ENCODE data around the gene F12. TPM values are rescaled to one million over a fixed set of nuclear protein-coding genes. Genes with fewer than 3 reads are reported as not detected.
"Not testable (repeated sequence)": the region's sequence is repeated elsewhere in the genome, so short reads cannot be mapped to it uniquely, and the experiment has no call there.

The F12 gene
- total RNA-seq, 1 donor from 2014 or later: 0.69 TPM

DNA sequence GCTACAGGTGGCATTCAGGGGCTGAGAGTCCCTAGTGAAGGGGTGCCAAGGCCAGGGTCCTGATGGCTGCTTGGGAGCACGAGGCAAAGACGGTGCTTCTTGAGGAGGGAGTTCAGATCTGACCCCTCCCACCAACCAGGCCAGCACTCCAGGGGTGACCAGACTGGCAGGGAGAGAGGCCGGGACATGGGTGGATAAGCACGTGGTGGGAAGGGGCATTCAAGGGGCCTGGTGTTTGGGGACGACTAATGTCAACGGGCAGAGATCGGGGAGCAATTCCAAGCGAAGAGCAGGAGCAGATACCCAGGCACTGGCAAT is 47.1 kb downstream of the F12 start:
- TF ChIP-seq CTCF (IDR thresholded peaks at IDR 0.05): no peak
- H3K36me3 ChIP-seq: no peaks in the 10 kb centered on the region
- no peaks in the 10 kb centered on the region for H3K9me3 ChIP-seq
- H3K27ac ChIP-seq: peak overlapping the region; percentile 17
- H3K4me3 ChIP-seq: no peak overlapping the region
- ATAC-seq: no peak
- H3K4me1 ChIP-seq: peaks cover 35% of the 10 kb centered on the region
- DNase-seq: no peak
- intact Hi-C loops (cut with DNase I): no loop called here
- no peaks in the 10 kb centered on the region for H3K27me3 ChIP-seq

DNA sequence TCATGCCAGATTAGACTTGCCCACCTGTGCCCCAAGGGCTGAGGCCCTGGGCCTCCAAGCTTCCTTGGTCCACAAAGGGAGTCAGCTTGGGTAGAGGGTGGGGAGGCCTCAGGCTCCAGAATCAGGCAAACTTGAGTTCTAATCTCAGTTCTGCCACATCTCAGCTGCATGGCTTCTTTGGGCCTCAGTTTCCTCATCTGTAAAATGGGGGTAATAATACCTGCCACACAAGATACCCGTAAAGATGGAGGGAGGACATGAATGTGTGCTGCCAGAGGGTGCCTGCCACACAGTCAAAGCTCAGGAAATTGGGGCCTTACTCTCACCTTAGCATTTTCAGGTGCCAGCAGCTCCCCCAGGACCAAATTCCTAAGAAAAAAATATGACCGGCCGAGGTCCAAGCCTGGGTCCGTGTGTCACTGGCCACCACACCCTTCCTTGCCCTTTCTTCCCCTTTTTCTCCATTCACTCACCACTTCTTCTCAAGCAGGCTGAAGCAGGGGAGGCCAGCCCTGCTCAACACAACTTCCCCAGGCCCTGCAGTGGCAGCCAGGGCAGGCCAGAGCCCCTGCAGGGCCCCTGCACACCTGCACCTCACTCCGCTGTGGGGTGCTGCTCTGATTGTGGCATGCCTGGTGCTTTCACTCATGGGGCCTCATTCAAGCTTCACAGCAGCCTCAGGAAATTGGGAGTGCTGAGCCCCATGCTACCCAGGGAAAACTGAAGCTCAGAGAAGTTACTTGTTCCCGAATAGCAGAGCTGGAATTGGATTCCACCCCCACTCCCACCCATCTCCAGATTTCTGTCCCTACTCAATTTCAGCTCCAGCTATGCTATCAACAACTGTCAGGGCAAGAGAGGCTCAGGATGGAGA is 47.7 kb downstream of the F12 start:
- no peaks in the 10 kb centered on the region for H3K9me3 ChIP-seq
- H3K27ac ChIP-seq: peak overlapping the region; percentile 17
- peak; percentile 29 for ATAC-seq
- DNase-seq: no peak
- H3K4me1 ChIP-seq: peaks cover 35% of the 10 kb centered on the region
- intact Hi-C loops (cut with DNase I): no loop called here
- no peak overlapping the region for H3K4me3 ChIP-seq
- H3K36me3 ChIP-seq: no peaks in the 10 kb centered on the region
- no peak for TF ChIP-seq CTCF (IDR thresholded peaks at IDR 0.05)
- no peaks in the 10 kb centered on the region for H3K27me3 ChIP-seq

DNA sequence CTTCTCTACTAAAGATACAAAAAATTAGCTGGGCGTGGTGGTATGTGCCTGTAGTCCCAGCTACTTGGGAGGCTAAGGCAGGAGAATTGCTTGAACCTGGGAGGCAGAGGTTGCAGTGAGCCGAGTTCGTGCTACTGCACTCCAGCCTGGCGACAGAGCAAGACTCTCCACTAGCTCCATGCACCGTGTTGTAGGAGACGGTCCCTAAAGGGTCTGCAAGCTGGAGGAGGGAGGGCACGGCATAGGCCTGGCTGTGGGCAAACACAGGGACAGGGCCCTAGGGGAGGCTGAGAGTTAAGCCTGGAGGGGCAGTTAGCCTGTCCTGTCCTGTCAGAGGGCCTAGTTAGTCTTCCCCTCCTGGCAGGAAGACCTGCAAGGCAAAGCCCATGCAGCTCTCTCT is 48.6 kb downstream of the F12 start:
- DNase-seq; H3K9me3 ChIP-seq; intact Hi-C loops (cut with DNase I); H3K27me3 ChIP-seq; H3K36me3 ChIP-seq; H3K27ac ChIP-seq; ATAC-seq; H3K4me3 ChIP-seq: not testable (repeated sequence)
- H3K4me1 ChIP-seq: peaks cover 30% of the 10 kb centered on the region

GRCh38 chr5:177359860-177360259 is 49.5 kb downstream of the F12 start:
- Histone ChIP-seq H3K4me1 (peaks cover 30% of the 10 kb centered on the region), H3K9me3 (no peaks in the 10 kb centered on the region)
- TF ChIP-seq CTCF (IDR thresholded peaks at IDR 0.05): no peak

GRCh38 chr5:177359451-177359851 is 49.9 kb downstream of the F12 start:
- H3K4me1 ChIP-seq: peaks cover 30% of the 10 kb centered on the region
- ATAC-seq: no peak
- H3K27me3 ChIP-seq: no peaks in the 10 kb centered on the region
- DNase-seq: no peak
- intact Hi-C loops (cut with DNase I): no loop called here
- H3K9me3 ChIP-seq: no peaks in the 10 kb centered on the region
- no peak overlapping the region for H3K27ac ChIP-seq
- H3K36me3 ChIP-seq: no peaks in the 10 kb centered on the region
- no peak overlapping the region for H3K4me3 ChIP-seq
- TF ChIP-seq CTCF (IDR thresholded peaks at IDR 0.05): no peak

More at GRCh38 chr5:177359860-177360259, 49.5 kb downstream of the F12 start:
- intact Hi-C loops (cut with DNase I): no loop called here
- no peak for DNase-seq
- H3K27ac ChIP-seq: no peak overlapping the region
- H3K4me3 ChIP-seq: no peak overlapping the region
- no peaks in the 10 kb centered on the region for H3K27me3 ChIP-seq
- H3K36me3 ChIP-seq: no peaks in the 10 kb centered on the region
- ATAC-seq: no peak

GRCh38 chr5:177358370-177358819 is 51.0 kb downstream of the F12 start:
- Histone ChIP-seq H3K9me3 (no peaks in the 10 kb centered on the region), H3K4me1 (peaks cover 26% of the 10 kb centered on the region), H3K4me3 (peak overlapping the region; percentile 52), H3K36me3 (no peaks in the 10 kb centered on the region), H3K27me3 (no peaks in the 10 kb centered on the region), H3K27ac (peak overlapping the region; percentile 74)
- no peak for DNase-seq
- no peak for TF ChIP-seq CTCF (IDR thresholded peaks at IDR 0.05)
- no peak for ATAC-seq
- intact Hi-C loops (cut with DNase I): no loop called here
